ENCODE data around the gene GARNL3.
A peak's percentile ranks its signal among the peaks of the same experiment; 100 is the strongest.

Gene GARNL3

DNA sequence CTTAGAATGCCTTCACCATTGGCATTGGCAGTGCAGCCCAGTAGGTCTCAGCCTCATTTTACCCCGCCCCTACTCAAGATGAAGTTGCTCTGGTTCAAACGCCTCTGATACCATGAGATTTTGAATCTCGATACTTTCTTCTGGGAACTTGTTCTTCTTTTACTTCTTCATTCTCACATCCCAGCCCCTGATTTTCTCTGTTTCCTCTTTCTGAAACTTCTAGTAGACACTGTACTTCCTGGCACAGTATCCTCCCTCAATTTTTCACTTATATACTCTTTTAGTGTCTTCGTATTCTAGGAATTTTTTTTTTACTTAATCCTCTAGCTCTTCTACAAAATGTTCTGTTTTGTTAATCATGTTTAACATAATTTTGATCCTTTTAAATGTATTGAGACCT lies 146.5 kb downstream of the GARNL3 start:
- Histone ChIP-seq H3K27me3 (replicated peaks; ENCODE audit: control insufficient read depth, insufficient read depth, low read length, poor library complexity, severe bottlenecking) (no peaks in the 10 kb centered on the region), H3K27ac (ENCODE audit: insufficient read depth, low read length, poor library complexity, severe bottlenecking) (no peak overlapping the region), H3K36me3 (ENCODE audit: control insufficient read depth, insufficient read depth, low read length) (no peaks in the 10 kb centered on the region), H3K4me1 (ENCODE audit: control insufficient read depth, insufficient read depth, low read length, poor library complexity, severe bottlenecking) (no peaks in the 10 kb centered on the region), H3K9me3 (ENCODE audit: control insufficient read depth, low read length) (no peaks in the 10 kb centered on the region), H3K4me3 (ENCODE audit: insufficient read depth, low read depth, low read length, poor library complexity, severe bottlenecking) (no peak overlapping the region)
- no peak for DNase-seq

DNA sequence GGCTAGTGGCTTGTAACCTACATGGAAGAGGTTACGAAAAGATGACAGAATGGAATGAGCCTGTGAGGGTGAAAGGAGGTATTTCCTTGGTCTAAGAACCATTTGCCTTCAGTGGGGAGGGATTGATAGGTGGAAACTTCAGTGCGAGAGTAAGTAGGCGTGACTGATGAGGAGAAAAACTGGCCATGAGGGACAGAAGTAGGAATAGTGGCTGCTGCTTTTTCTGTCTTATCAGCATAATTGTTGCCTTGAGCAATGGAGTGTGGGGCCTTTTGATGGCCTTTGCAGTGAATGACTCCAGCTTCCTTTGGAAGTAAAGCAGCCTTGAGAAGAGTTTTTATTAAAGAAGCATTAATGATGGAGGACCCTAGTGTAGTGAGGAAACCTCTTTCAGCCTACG lies 150.6 kb downstream of the GARNL3 start:
- no peaks in the 10 kb centered on the region for H3K36me3 ChIP-seq (ENCODE audit: control insufficient read depth, insufficient read depth, low read length)
- H3K4me3 ChIP-seq (ENCODE audit: insufficient read depth, low read depth, low read length, poor library complexity, severe bottlenecking), result no peak overlapping the region
- H3K4me1 ChIP-seq (ENCODE audit: control insufficient read depth, insufficient read depth, low read length, poor library complexity, severe bottlenecking), result no peaks in the 10 kb centered on the region
- no peaks in the 10 kb centered on the region for H3K27me3 ChIP-seq (replicated peaks; ENCODE audit: control insufficient read depth, insufficient read depth, low read length, poor library complexity, severe bottlenecking)
- no peaks in the 10 kb centered on the region for H3K9me3 ChIP-seq (ENCODE audit: control insufficient read depth, low read length)
- no peak for DNase-seq
- H3K27ac ChIP-seq (ENCODE audit: insufficient read depth, low read length, poor library complexity, severe bottlenecking), result no peak overlapping the region

DNA sequence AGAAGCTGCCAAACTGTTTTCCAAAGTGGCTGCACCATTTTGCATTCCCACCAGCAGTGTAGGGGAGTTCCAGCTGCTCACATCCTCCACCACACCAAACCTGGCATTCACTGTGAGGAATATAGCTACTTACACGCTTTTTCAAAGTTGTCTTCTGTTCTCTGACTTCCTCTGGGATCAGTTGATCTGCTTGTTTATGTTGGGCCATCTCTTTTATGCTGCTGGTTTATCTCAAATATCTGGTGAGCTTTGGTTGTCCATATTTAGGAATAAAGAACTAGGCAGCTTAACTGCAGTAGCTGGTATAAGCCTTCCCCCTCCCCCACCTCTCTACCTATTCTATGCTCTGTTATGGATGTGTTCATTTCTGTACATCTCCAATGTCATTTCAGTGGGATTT lies 151.1 kb downstream of the GARNL3 start:
- H3K36me3 ChIP-seq (ENCODE audit: control insufficient read depth, insufficient read depth, low read length), result no peaks in the 10 kb centered on the region
- no peaks in the 10 kb centered on the region for H3K9me3 ChIP-seq (ENCODE audit: control insufficient read depth, low read length)
- no peak for DNase-seq
- no peak overlapping the region for H3K4me3 ChIP-seq (ENCODE audit: insufficient read depth, low read depth, low read length, poor library complexity, severe bottlenecking)
- no peaks in the 10 kb centered on the region for H3K27me3 ChIP-seq (replicated peaks; ENCODE audit: control insufficient read depth, insufficient read depth, low read length, poor library complexity, severe bottlenecking)
- H3K27ac ChIP-seq (ENCODE audit: insufficient read depth, low read length, poor library complexity, severe bottlenecking), result no peak overlapping the region
- no peaks in the 10 kb centered on the region for H3K4me1 ChIP-seq (ENCODE audit: control insufficient read depth, insufficient read depth, low read length, poor library complexity, severe bottlenecking)

DNA sequence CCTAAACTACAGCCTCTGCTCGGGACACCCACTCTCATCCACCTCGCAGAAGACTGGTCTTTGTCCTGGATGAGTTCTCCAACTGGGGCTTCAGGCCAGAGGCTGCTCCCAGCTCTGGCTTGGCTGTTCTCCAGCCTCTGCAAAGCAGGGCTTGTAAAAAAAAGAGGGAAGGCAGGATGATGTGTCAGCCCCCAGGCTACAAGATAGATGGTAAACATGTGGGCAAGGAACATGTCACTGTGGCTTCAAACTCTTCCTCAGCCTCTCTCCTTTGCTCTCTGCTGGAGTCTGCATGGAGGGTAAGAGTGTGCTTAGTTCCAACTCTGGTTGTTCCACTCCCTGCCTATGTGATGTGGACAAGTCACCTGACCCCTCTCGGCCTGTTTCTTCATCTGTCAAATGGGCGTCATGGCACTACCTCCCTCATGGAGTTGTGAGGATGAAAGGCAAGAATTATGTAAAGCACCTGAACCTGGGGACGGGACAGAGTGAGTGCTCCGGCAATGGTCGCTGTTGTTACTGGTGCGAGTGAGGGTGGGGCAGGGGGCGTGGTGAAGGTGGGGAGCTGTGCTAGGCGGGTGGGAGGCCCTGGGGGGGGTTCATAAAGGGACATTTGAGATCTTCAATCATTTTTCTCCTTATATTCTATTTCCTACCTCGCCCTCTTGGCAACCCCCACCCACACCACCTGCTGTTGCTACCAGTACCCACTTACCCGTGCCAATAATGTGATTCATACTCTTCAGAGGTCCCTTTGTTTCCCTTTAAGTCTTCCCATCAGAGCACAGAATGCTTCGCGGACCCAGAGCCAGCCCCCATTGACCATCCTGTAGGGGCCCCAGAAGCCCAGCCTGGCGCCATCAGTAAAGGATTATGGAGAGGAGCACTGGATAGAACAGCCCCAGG lies 152.8 kb downstream of the GARNL3 start:
- Histone ChIP-seq H3K36me3 (ENCODE audit: control insufficient read depth, insufficient read depth, low read length) (no peaks in the 10 kb centered on the region), H3K27me3 (replicated peaks; ENCODE audit: control insufficient read depth, insufficient read depth, low read length, poor library complexity, severe bottlenecking) (no peaks in the 10 kb centered on the region), H3K4me3 (ENCODE audit: insufficient read depth, low read depth, low read length, poor library complexity, severe bottlenecking) (no peak overlapping the region), H3K27ac (ENCODE audit: insufficient read depth, low read length, poor library complexity, severe bottlenecking) (no peak overlapping the region), H3K4me1 (ENCODE audit: control insufficient read depth, insufficient read depth, low read length, poor library complexity, severe bottlenecking) (no peaks in the 10 kb centered on the region), H3K9me3 (ENCODE audit: control insufficient read depth, low read length) (no peaks in the 10 kb centered on the region)
- DNase-seq, result no peak

DNA sequence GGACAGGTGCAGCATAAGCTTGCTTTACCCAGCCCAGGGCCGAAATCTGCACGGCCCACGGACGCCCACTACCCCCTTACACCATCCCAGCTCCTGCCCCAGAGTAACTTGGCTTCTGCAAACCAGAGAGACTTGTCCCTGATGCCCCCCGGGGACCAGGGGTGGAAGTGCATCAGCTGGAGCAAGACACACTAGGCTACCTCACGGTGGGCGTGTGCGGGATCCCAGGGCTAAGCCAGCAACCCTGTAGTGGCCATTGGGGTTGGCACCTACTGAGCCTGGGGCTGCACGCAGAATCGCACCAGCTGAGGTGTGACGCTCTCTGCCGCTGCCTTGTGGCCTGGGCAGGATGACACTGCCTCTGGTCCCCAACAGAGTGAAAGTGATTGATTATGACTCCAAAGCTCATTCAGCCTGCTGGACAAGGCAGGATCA lies 153.5 kb downstream of the GARNL3 start:
- H3K4me1 ChIP-seq (ENCODE audit: control insufficient read depth, insufficient read depth, low read length, poor library complexity, severe bottlenecking), result no peaks in the 10 kb centered on the region
- H3K9me3 ChIP-seq (ENCODE audit: control insufficient read depth, low read length), result no peaks in the 10 kb centered on the region
- DNase-seq, result no peak
- H3K36me3 ChIP-seq (ENCODE audit: control insufficient read depth, insufficient read depth, low read length), result no peaks in the 10 kb centered on the region
- no peaks in the 10 kb centered on the region for H3K27me3 ChIP-seq (replicated peaks; ENCODE audit: control insufficient read depth, insufficient read depth, low read length, poor library complexity, severe bottlenecking)
- no peak overlapping the region for H3K4me3 ChIP-seq (ENCODE audit: insufficient read depth, low read depth, low read length, poor library complexity, severe bottlenecking)
- no peak overlapping the region for H3K27ac ChIP-seq (ENCODE audit: insufficient read depth, low read length, poor library complexity, severe bottlenecking)

DNA sequence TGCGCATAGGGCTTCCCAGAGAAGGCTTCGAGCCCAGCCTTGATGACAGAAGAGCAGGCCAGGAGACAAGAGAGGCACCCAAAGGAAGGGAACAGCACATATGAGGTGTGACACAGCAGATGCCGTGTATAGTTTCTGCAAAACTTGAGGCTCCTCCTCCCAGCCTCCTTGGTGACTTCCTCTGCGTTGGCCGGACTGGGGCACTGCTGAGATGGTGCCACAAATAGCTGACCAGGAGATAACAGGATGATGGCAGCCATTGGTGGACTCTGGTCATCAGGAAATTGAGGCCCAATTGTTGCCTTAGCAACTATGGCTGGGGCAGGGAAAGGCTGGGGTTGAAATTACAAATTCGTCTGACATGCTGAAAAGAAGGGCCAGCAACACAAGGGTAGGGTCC lies 154.8 kb downstream of the GARNL3 start:
- no peaks in the 10 kb centered on the region for H3K27me3 ChIP-seq (replicated peaks; ENCODE audit: control insufficient read depth, insufficient read depth, low read length, poor library complexity, severe bottlenecking)
- H3K36me3 ChIP-seq (ENCODE audit: control insufficient read depth, insufficient read depth, low read length), result no peaks in the 10 kb centered on the region
- H3K9me3 ChIP-seq (ENCODE audit: control insufficient read depth, low read length), result no peaks in the 10 kb centered on the region
- H3K27ac ChIP-seq (ENCODE audit: insufficient read depth, low read length, poor library complexity, severe bottlenecking), result no peak overlapping the region
- DNase-seq, result no peak
- H3K4me3 ChIP-seq (ENCODE audit: insufficient read depth, low read depth, low read length, poor library complexity, severe bottlenecking), result no peak overlapping the region
- H3K4me1 ChIP-seq (ENCODE audit: control insufficient read depth, insufficient read depth, low read length, poor library complexity, severe bottlenecking), result no peaks in the 10 kb centered on the region

DNA sequence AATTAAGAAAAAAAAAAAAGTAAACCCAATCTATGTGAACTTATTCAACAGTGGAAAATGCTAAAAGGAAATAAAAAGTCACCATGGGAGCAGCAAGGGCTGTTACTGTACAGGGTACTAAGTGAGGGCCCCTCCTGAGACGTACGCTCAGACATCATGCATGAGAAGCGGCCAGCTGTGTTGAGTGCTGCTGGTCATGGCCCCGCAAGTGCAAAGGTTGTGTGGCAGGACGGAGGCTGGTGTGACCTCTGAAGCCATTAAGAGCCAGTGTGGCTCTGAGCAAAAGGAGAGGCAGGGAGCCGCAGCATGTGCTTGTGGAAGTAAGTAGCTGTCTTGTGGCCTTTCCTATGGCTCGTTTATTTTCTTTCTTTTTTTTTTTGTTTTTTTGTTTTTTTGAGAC lies 156.5 kb downstream of the GARNL3 start:
- DNase-seq, result no peak
- H3K27me3 ChIP-seq (replicated peaks; ENCODE audit: control insufficient read depth, insufficient read depth, low read length, poor library complexity, severe bottlenecking), result no peaks in the 10 kb centered on the region
- H3K9me3 ChIP-seq (ENCODE audit: control insufficient read depth, low read length), result no peaks in the 10 kb centered on the region
- H3K4me1 ChIP-seq (ENCODE audit: control insufficient read depth, insufficient read depth, low read length, poor library complexity, severe bottlenecking), result peaks cover 7% of the 10 kb centered on the region
- H3K4me3 ChIP-seq (ENCODE audit: insufficient read depth, low read depth, low read length, poor library complexity, severe bottlenecking), result no peak overlapping the region
- no peaks in the 10 kb centered on the region for H3K36me3 ChIP-seq (ENCODE audit: control insufficient read depth, insufficient read depth, low read length)
- no peak overlapping the region for H3K27ac ChIP-seq (ENCODE audit: insufficient read depth, low read length, poor library complexity, severe bottlenecking)

DNA sequence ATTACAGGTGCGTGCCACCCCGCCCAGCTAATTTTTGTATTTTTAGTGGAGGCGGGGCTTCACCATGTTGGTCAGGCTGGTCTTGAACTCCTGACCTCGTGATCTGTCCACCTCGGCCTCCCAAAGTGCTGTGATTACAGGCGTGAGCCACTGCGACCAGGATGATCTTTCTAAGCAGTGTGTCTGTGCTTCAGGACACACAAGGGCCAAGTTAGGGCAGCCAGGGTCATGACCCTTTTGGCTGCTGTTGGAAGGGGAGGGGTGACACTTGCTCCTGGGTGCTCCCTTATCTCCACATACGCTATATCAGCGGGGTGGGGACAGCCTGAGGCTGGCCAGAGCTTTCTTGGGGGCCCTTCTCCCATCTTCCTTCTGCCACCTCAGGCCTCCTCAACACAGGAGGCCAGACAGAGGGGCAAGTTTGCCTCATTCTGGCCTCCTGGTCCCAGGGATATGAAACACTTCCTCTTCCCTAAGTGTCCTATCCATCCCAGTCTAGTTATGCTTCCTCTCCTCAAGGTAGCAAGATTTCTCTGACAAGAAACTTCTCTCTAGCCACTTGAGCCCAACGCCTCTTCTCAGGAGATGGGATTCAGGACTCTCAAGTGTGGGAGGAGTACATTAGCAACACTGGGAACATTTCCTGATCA lies 157.7 kb downstream of the GARNL3 start:
- no peaks in the 10 kb centered on the region for H3K36me3 ChIP-seq (ENCODE audit: control insufficient read depth, insufficient read depth, low read length)
- H3K4me3 ChIP-seq (ENCODE audit: insufficient read depth, low read depth, low read length, poor library complexity, severe bottlenecking), result no peak overlapping the region
- H3K27me3 ChIP-seq (replicated peaks; ENCODE audit: control insufficient read depth, insufficient read depth, low read length, poor library complexity, severe bottlenecking), result no peaks in the 10 kb centered on the region
- no peak for DNase-seq
- no peaks in the 10 kb centered on the region for H3K9me3 ChIP-seq (ENCODE audit: control insufficient read depth, low read length)
- peaks cover 7% of the 10 kb centered on the region for H3K4me1 ChIP-seq (ENCODE audit: control insufficient read depth, insufficient read depth, low read length, poor library complexity, severe bottlenecking)
- H3K27ac ChIP-seq (ENCODE audit: insufficient read depth, low read length, poor library complexity, severe bottlenecking), result no peak overlapping the region

DNA sequence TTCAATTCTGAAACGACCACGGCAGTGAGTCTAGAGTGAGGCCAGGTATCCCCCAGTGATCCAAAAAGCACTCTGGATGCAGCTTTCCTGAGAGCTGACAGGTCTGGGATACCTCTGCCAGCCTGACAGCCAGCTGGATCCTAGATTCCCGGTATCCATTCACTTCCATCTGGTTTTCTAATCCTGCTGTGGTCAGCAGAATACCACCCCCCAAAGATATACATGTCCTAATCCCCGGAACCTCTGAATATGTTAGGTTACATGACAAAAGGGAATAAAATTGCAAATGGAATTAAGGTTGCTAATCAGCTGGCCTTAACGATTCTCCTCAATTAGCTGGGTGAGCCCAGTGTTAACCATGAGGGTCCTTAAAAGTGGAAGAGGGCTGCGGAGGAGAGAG lies 158.2 kb downstream of the GARNL3 start:
- H3K36me3 ChIP-seq (ENCODE audit: control insufficient read depth, insufficient read depth, low read length), result no peaks in the 10 kb centered on the region
- no peaks in the 10 kb centered on the region for H3K27me3 ChIP-seq (replicated peaks; ENCODE audit: control insufficient read depth, insufficient read depth, low read length, poor library complexity, severe bottlenecking)
- H3K4me1 ChIP-seq (ENCODE audit: control insufficient read depth, insufficient read depth, low read length, poor library complexity, severe bottlenecking), result peaks cover 7% of the 10 kb centered on the region
- DNase-seq, result no peak
- H3K9me3 ChIP-seq (ENCODE audit: control insufficient read depth, low read length), result no peaks in the 10 kb centered on the region
- H3K4me3 ChIP-seq (ENCODE audit: insufficient read depth, low read depth, low read length, poor library complexity, severe bottlenecking), result no peak overlapping the region
- no peak overlapping the region for H3K27ac ChIP-seq (ENCODE audit: insufficient read depth, low read length, poor library complexity, severe bottlenecking)

DNA sequence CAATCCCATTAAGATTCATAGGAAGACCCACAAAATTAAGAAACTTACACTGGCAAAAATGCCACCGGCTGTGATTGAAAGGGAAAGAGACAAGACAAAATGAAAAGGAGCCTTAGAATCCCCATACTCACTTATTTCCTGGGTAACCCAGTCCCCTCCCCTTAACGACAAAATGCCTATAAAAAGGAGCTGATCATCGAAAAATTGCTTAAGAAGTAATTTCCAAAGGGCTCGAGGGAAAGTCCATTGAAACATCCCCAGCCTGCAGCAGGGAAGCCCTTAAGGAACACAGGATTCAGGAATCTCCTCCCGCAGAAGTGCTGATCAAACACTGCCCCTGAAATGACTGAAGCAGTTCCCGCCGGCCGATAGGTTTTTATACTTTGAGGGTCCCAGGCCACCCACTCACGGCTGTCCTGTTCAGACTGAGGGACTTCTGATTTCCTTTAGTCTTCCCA lies 158.9 kb downstream of the GARNL3 start:
- Histone ChIP-seq H3K4me3 (ENCODE audit: insufficient read depth, low read depth, low read length, poor library complexity, severe bottlenecking) (peak overlapping the region; percentile 96), H3K9me3 (ENCODE audit: control insufficient read depth, low read length) (no peaks in the 10 kb centered on the region), H3K36me3 (ENCODE audit: control insufficient read depth, insufficient read depth, low read length) (no peaks in the 10 kb centered on the region), H3K27ac (ENCODE audit: insufficient read depth, low read length, poor library complexity, severe bottlenecking) (peak overlapping the region; percentile 72), H3K4me1 (ENCODE audit: control insufficient read depth, insufficient read depth, low read length, poor library complexity, severe bottlenecking) (peaks cover 7% of the 10 kb centered on the region), H3K27me3 (replicated peaks; ENCODE audit: control insufficient read depth, insufficient read depth, low read length, poor library complexity, severe bottlenecking) (no peaks in the 10 kb centered on the region)
- no peak for DNase-seq
